ENCODE data around the gene SRP72. TPM values are rescaled to one million over a fixed set of nuclear protein-coding genes. Genes with fewer than 3 reads are reported as not detected.

The SRP72 gene
- polyA plus RNA-seq, 1 of the 3 experiments (the other 2 are of a cell fraction): 47.6 TPM

GRCh38 chr4:56438766-56439165 lies 28.7 kb upstream of the SRP72 start:
- no peaks in the 10 kb centered on the region for H3K27me3 ChIP-seq (ENCODE audit: insufficient read depth)
- H3K79me2 ChIP-seq (ENCODE audit: insufficient read depth): peaks cover 85% of the 10 kb centered on the region
- no peaks in the 10 kb centered on the region for H3K9me3 ChIP-seq
- ChIA-PET POLR2A (no interaction called here), CTCF (interaction anchor here (0.9 to 1.3 kb wide), 3 partner anchors 13 to 361 kb away, joined by 3 to 6 read pairs (median 3); no protein-coding TSS in a partner anchor)
- H2AFZ ChIP-seq (ENCODE audit: low read depth): no peak overlapping the region
- peaks cover 12% of the 10 kb centered on the region for H3F3A ChIP-seq (replicated peaks; ENCODE audit: insufficient read depth)
- no peaks in the 10 kb centered on the region for H3K9me2 ChIP-seq
- peaks cover 21 to 22% of the 10 kb centered on the region in 2 experiments for H3K36me3 ChIP-seq (replicated peaks in 1 of 2; ENCODE audit: control insufficient read depth in 1 of 2, insufficient read depth in 2 of 2, low read length in 1 of 2)
- no peak overlapping the region for H3K4me2 ChIP-seq
- peak overlapping the region in 1 of 2 experiments; percentile 3; a peak in 1 of 4 replicates for H3K27ac ChIP-seq (ENCODE audit: low read depth in 2 of 2, low read length in 1 of 2)
- H3K9ac ChIP-seq: no peak overlapping the region
- H3K4me3 ChIP-seq (ENCODE audit: low read depth in 2 of 2, low read length in 1 of 2): no peak overlapping the region
- no peak for DNase-seq
- peaks cover 2 to 7% of the 10 kb centered on the region in 2 experiments; a peak in 3 of 4 replicates for H3K4me1 ChIP-seq (ENCODE audit: control insufficient read depth in 1 of 2, insufficient read depth in 2 of 2, low read depth in 1 of 2, low read length in 1 of 2)
- TF ChIP-seq TAF1 (IDR thresholded peaks at IDR 0.05; ENCODE audit: borderline replicate concordance, low read depth, low read length) (no peak), RXRA (IDR thresholded peaks at IDR 0.05; ENCODE audit: borderline replicate concordance, low read depth) (no peak), RFX5 (IDR thresholded peaks at IDR 0.05; ENCODE audit: low read length) (no peak), IRF3 (IDR thresholded peaks at IDR 0.05; ENCODE audit: low read depth, low read length) (no peak), MXI1 (IDR thresholded peaks at IDR 0.05; ENCODE audit: low read depth, low read length) (no peak), ELF1 (IDR thresholded peaks at IDR 0.05) (no peak), PBX3 (IDR thresholded peaks at IDR 0.05) (no peak)
- WGBS (ENCODE audit: low lambda C conversion rate): 87% methylated on average over 2 of the region's 2 CpGs
- peaks cover 12% of the 10 kb centered on the region; the same call in 1 of the 2 replicates for H4K20me1 ChIP-seq (ENCODE audit: insufficient read depth)

- Histone ChIP-seq H3K36me3 (replicated peaks in 1 of 2; ENCODE audit: control insufficient read depth in 1 of 2, insufficient read depth in 2 of 2, low read length in 1 of 2) (peaks cover 29 to 38% of the 10 kb centered on the region in 2 experiments), H3K27ac (ENCODE audit: low read depth in 2 of 2, low read length in 1 of 2) (no peak overlapping the region), H3K4me1 (ENCODE audit: control insufficient read depth in 1 of 2, insufficient read depth in 2 of 2, low read depth in 1 of 2, low read length in 1 of 2) (peaks cover 2 to 8% of the 10 kb centered on the region in 2 experiments; a peak in 3 of 4 replicates), H2AFZ (ENCODE audit: low read depth) (no peak overlapping the region), H3K9ac (no peak overlapping the region), H3K9me2 (no peaks in the 10 kb centered on the region), H3K27me3 (ENCODE audit: insufficient read depth) (no peaks in the 10 kb centered on the region), H3K4me3 (ENCODE audit: low read depth in 2 of 2, low read length in 1 of 2) (no peak overlapping the region), H3F3A (replicated peaks; ENCODE audit: insufficient read depth) (peaks cover 4% of the 10 kb centered on the region), H3K9me3 (no peaks in the 10 kb centered on the region), H4K20me1 (ENCODE audit: insufficient read depth) (peaks cover 12% of the 10 kb centered on the region; the same call in 1 of the 2 replicates), H3K4me2 (no peak overlapping the region), H3K79me2 (ENCODE audit: insufficient read depth) (peaks cover 91% of the 10 kb centered on the region)
- CTCF ChIA-PET: no interaction called here
- TF ChIP-seq MEF2A (IDR thresholded peaks at IDR 0.05; ENCODE audit: borderline replicate concordance, low read depth) (no peak), RAD21 (IDR thresholded peaks at IDR 0.05; ENCODE audit: low read length) (no peak), GATA2 (CRISPR knock-in tag; IDR thresholded peaks at IDR 0.05) (no peak), POLR2AphosphoS5 (IDR thresholded peaks at IDR 0.05; ENCODE audit: low read depth, low read length) (no peak), RCOR1 (IDR thresholded peaks at IDR 0.05; ENCODE audit: low read length) (no peak), CTCF (IDR thresholded peaks at IDR 0.05) (no peak), REST (IDR thresholded peaks at IDR 0.05; ENCODE audit: low read depth, low read length) (no peak), CHD2 (IDR thresholded peaks at IDR 0.05; ENCODE audit: low read length, partially characterized antibody) (no peak), RXRA (IDR thresholded peaks at IDR 0.05; ENCODE audit: borderline replicate concordance, low read depth) (no peak), USF1 (IDR thresholded peaks at IDR 0.05; ENCODE audit: borderline replicate concordance, low read depth) (no peak), RFX5 (IDR thresholded peaks at IDR 0.05; ENCODE audit: low read length) (no peak), SMC3 (IDR thresholded peaks at IDR 0.05; ENCODE audit: low read depth, low read length) (no peak), EZH2phosphoT487 (IDR thresholded peaks at IDR 0.05; ENCODE audit: borderline replicate concordance, low read depth) (no peak), EP300 (IDR thresholded peaks at IDR 0.05; ENCODE audit: borderline replicate concordance in 1 of 2, low read depth in 1 of 2, low read length in 1 of 2) (no peak), ELF1 (IDR thresholded peaks at IDR 0.05) (no peak)
- DNase-seq: no peak
- POLR2A ChIA-PET: no interaction called here
- WGBS (ENCODE audit: low lambda C conversion rate): 94% methylated on average over 1 of the region's 1 CpG
Measured at GRCh38 chr4:56440983-56441382, 26.4 kb upstream of the SRP72 start.
